Right kidney (tissue), 1 donor: ENCODE measurements around the gene PRM1.

Source experiments
- DNase-seq: peaks from one replicate; pipeline ENCODE4 v3.0.0-alpha.2; 2016

Gene PRM1

GRCh38 chr16:11272921-11273720 lies 8.0 kb downstream of the PRM1 start, which contains the start of gene PRM3:
PRM3 (minus strand) TSS chr16:11273629; CDS start chr16:11273595, 34 bp downstream.
- no peak for DNase-seq

- no peak for DNase-seq
These were observed 8.6 kb downstream of the PRM1 start for GRCh38 chr16:11272484-11272883.

- DNase-seq = no peak
These were observed 9.5 kb downstream of the PRM1 start for GRCh38 chr16:11271610-11272009.

DNA sequence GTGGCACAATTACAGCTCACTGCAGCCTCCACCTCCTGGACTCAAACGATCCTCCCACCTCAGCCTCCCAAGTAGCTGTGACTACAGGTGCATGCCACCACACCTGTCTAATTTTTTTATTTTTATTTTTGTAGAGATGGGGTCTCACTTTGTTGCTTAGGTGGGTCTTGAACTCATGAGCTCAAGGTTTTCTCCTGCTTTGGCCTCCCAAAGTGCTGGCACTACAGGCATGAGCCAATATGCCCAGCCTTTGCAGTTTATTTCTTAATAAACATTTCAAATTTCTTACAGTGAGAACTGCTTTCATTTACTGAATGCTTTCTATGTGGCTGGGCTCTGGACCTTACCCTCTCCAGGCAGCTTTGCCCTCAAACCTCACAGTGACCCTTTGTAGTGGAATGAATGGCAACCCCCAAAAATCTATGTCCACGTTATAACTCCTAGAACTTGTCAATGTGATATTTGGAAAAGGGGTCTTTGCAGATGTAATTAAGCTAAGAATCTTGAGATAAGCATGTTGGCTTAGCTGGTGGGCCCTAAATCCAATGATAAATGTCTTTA lies 10.4 kb downstream of the PRM1 start:
- no peak for DNase-seq

- DNase-seq = no peak
These were observed 12.2 kb downstream of the PRM1 start, which contains the start of gene TNP2 for GRCh38 chr16:11268921-11269375. TNP2 (minus strand) TSS chr16:11269325; CDS start chr16:11269262, 63 bp downstream.

DNA sequence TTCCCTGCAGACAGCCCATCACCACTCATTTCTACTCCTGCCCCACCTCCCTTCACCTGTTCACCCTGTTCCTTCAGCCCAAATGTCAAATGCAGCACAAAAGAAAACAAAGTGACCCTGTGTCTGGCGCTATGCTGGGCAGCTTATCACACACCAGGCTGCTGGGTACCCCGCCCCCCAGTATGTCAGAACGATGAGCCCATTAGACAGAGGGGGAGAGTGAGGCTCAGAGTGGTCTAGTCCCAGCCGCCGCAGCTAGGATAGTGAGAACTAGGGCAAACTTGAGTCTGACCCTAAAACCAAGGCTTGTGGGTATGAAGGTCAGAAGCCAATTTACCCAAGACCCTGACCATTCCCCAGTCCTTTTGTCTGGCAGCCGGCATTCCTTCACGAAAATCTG lies 16.0 kb downstream of the PRM1 start:
- no peak for DNase-seq

DNA sequence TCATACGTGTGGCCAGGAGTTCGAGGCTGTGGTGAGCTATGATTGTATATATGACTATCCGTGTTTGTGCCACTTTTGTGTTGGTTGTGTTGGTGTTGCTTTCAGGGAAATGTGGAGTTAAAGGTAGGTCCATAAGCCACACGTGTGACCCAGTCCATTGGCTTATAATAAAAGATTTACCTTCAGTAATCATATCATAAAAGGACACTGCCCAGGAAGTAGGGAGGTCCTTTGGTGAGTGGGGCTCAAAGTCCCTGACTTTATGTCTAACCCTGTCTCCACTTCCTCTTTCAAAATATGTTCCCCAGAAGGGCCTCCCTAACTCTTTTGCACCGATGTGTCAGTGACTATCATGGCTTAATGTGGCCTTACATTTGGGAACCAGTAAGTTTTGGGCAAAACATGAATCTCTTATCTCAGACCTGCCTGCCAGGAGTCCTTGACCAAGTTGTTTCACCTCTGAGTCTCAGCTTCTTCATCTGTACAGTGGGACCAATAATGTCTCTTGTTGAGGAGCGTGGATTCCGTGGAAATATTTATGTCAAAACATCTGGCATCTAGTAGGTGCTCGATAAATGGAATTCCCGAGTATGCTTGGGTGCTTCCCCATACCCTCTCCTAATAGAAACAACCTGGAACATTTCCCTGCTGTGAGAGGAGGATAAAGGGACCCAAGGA lies 16.8 kb downstream of the PRM1 start:
- DNase-seq = no peak

DNA sequence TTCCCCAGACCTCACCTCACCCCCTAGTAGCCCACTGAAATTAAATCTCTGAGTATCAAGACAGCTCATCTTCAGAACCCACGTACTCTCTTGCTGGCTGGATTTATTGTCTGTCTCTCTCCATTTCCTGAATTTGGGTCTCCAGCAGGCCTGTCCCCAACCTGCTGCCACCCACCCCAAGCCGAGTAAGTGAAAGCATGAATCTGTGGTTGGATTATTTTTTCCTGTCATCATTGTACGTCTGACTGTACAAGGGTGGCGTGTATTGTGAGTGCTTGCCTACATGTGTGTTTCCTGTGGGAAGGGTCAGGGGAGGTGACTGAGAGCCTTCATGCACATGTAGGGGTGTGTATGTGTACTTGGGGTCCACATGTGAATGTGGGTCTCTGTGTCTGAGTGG lies 17.4 kb downstream of the PRM1 start:
- no peak for DNase-seq

- no peak for DNase-seq
These were observed 18.2 kb downstream of the PRM1 start for GRCh38 chr16:11262915-11263314.

DNA sequence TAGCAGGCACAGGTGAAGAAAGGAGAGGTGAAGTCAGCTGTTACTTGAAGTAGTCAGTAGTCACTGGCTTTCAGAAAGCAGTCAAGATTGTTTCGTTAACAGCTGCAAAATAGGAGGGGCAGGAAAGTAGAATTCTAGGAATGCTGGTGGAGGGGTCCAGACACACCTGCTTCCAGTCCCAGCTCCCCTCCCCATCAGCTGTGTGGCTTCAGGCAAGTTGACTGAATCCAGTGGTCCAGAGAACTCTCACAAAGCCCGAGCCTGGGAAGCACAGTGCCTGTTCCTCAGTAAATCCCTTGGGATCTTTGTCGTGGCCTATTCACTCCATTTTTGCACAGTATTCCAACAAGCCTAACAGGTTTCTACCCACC lies 20.5 kb downstream of the PRM1 start:
- no peak for DNase-seq

DNA sequence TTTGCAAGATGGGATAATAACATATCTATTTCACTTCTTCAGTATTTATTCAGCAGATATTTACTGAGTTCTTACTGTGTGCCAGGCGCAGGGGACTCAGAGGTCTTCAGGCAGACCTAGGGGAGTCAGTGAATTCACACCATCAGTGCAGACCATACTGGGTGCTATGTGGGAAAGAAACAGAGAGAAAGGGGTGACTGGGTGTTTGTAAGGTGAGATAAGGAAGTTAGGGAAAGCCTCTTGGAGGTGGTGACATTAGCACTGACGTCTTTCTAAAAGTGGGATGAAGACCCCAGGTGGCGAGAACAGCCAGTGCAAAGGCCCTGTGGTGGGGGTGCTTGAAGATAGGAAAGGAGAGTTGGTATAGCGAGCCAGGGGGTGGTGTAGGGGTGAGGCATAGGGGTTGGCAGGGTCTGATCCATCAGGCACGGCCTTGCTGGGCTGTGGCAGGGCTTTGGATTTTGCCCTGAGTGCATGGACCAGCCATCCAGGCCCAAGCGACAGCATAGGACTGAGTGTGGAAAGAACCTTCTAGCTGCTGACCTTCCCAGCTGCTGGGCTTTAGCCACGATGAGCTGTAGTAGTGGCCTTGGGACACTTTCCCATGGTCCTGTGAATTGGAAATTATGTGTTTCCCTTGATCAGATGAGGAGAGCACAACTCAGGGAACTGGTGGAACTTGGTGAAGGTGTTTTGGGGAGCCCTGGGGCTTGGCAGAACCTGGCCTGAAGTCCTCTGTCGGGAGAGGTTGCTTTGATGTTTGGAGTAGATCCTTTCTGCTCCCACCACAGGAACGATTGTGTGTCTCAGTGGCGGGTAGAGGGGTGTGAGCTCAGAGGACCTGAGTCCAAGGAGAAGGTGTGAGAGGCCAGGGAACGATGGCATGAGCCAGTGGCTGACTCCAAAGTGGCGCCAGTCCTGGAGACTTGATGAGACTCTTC lies 21.2 kb downstream of the PRM1 start:
- DNase-seq = no peak

DNA sequence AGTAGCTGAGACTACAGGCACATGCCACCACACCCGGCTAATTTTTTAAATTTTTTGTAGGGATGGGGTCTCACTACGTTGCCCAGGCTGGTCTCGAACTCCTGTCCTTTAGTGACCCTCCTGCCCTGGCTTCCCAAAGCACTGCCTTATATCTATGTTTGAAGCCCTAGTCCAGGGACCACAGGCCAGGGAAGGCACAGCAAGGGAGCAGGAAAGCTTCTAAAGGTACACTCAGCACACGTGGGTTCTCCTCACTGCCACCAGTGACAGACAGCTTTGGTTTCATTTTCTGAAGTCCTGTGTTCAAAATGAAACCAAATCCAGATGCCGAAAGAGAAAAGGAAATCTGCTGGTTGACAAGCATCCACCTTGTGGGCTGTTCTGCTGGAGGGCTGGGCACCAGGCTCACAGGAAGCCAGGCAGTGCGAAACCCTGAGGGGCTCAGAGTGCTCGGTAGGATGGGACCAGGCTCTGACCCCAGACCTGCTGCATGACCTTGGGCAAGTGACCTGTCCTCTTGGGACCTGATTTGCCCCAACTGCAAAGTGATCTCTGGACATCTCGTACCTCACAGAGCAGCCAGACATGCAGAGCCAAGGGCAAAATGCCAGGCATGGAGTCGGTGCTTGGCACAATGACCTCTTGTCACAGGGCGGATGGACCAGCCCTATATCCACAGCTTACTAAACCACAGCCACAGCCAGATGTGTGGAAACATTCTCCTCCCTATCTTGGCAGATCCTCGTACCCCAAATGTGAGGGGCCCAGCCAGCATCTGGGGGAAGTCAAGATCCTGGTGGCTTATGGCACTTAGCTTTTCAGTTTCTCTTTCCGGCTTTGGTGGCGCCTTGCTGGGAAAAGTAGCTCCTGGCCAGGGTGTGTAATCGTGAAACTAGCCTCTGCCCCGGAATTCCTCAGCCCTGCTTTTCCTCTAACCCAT lies 22.3 kb downstream of the PRM1 start:
- no peak for DNase-seq

- DNase-seq = peak; percentile 81
These were observed 23.8 kb downstream of the PRM1 start for GRCh38 chr16:11257131-11257938.

GRCh38 chr16:11256661-11257130 lies 24.4 kb downstream of the PRM1 start:
- peak; percentile 74 for DNase-seq

GRCh38 chr16:11255737-11256660 lies 25.1 kb downstream of the PRM1 start, which contains the start of gene SOCS1:
SOCS1 (minus strand) TSS chr16:11256204; CDS start chr16:11255478, 726 bp downstream.
- DNase-seq = peak; percentile 96

DNA sequence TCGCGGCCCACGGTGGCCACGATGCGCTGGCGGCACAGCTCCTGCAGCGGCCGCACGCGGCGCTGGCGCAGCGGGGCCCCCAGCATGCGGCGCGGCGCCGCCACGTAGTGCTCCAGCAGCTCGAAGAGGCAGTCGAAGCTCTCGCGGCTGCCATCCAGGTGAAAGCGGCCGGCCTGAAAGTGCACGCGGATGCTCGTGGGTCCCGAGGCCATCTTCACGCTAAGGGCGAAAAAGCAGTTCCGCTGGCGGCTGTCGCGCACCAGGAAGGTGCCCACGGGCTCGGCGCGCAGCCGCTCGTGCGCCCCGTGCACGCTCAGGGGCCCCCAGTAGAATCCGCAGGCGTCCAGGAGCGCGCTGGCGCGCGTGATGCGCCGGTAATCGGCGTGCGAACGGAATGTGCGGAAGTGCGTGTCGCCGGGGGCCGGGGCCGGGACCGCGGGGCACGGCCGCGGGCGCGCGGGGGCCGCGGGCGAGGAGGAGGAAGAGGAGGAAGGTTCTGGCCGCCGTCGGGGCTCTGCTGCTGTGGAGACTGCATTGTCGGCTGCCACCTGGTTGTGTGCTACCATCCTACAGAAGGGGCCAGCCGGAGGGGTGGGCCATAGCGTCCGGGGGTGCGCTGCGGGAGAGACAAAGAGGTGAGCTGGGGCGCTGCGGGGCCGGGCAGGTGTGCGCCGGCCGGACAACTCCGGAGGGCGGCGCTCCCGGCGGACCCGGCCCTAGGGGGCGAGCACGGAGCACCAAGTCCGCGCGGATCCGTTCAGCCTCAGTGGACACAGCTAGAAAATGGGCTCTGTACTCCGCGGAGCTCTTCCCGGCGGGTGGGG lies 26.0 kb downstream of the PRM1 start:
- DNase-seq = peak; percentile 87

DNA sequence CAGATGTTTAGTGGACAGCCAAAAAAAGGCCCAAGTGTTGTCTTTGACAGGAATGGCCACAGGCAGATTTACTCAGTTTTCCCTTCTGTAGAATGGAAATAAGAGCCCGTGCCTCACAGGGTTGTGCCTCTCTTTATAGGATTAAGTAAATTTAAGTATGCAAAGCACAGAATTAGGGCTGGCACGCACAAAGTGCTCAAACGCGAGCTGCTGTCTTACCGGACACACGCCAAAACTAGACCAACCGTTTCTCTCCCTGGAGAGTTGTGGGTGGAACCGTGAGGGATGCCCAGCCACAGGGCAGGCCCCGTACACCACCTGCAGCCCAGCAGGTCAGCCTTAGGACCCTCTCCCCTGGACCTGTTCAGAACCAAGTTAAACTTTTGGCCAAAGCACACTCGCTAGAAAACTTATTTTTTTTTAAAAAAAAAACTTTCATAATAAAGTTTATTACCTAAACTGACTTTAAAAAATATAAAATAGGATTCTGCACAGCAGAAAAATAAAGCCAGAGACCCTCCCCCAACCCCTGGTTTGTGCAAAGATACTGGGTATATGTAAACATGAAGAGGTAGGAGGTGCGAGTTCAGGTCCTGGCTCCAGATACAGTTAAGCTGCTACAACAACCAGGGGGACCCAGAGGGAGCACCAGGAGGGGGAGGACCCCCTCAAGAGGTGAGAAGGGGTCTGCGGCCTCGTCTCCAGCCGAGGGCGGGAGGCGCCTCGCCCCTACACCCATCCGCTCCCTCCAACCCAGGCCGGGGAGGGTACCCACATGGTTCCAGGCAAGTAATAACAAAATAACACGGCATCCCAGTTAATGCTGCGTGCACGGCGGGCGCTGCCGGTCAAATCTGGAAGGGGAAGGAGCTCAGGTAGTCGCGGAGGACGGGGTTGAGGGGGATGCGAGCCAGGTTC lies 26.9 kb downstream of the PRM1 start:
- no peak for DNase-seq
